Measurements from ENCODE around the gene ZBED5.

GRCh38 chr11:10813945-10814344 lies 43.9 kb downstream of the ZBED5 start:
- TF ChIP-seq EZH2 (IDR thresholded peaks at IDR 0.05; ENCODE audit: borderline replicate concordance): no peak
- TF ChIP-seq CTCF (IDR thresholded peaks at IDR 0.05; ENCODE audit: poor library complexity): no peak

Data from hepatocyte (in vitro differentiated cells).